Tibial nerve (tissue), 4 donors: ENCODE results near the gene PDE6G.

Experiments
- EP300 ChIP-seq, 2 donors: sonication (generic); formaldehyde crosslinking; IDR thresholded peaks; one replicate each; pipeline ENCODE4 v1.6.1; 2017; ENCODE audit warnings: antibody characterized with exemption in 2 of 2, mild to moderate bottlenecking in 1 of 2
- POLR2A ChIP-seq, 2 donors: fragments of 450-650 bp; IDR thresholded peaks; one replicate each; pipeline ENCODE4 v1.6.1; 2017; ENCODE audit warnings: antibody characterized with exemption in 2 of 2, mild to moderate bottlenecking in 2 of 2, moderate library complexity in 2 of 2
- TF ChIP-seq, protein P1 (sequence below), 5 experiments: fragments of 200-600 bp in 3 of 5; fragments of 450-650 bp in 2 of 5; sonication (generic) in 3 of 5; IDR thresholded peaks; one replicate each; pipeline ENCODE4 v1.5.1; 2016 to 2019; ENCODE audit warnings: antibody characterized with exemption in 5 of 5, mild to moderate bottlenecking in 3 of 5, moderate library complexity in 2 of 5

DNA sequence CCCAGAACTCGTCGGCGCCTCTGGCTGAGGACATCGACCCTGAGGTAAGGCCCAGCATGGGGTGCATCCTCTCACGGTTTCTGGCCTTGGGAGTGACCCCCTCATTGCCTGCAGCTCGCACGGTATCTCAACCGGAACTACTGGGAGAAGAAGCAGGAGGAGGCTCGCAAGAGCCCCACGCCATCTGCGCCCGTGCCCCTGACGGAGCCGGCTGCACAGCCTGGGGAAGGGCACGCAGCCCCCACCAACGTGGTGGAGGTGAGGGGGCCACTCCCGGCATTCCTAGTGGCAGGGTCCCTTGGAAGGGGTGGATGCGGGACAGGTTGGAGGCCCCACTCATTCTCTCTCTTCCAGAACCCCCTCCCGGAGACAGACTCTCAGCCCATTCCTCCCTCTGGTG lies 38.5 kb upstream of the PDE6G start:
- TF ChIP-seq, protein P1, sequence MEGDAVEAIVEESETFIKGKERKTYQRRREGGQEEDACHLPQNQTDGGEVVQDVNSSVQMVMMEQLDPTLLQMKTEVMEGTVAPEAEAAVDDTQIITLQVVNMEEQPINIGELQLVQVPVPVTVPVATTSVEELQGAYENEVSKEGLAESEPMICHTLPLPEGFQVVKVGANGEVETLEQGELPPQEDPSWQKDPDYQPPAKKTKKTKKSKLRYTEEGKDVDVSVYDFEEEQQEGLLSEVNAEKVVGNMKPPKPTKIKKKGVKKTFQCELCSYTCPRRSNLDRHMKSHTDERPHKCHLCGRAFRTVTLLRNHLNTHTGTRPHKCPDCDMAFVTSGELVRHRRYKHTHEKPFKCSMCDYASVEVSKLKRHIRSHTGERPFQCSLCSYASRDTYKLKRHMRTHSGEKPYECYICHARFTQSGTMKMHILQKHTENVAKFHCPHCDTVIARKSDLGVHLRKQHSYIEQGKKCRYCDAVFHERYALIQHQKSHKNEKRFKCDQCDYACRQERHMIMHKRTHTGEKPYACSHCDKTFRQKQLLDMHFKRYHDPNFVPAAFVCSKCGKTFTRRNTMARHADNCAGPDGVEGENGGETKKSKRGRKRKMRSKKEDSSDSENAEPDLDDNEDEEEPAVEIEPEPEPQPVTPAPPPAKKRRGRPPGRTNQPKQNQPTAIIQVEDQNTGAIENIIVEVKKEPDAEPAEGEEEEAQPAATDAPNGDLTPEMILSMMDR (IDR thresholded peaks at IDR 0.05) = no peak
- TF ChIP-seq EP300 (IDR thresholded peaks at IDR 0.05) (no peak), POLR2A (IDR thresholded peaks at IDR 0.05) (no peak)
